Stimulated activated memory B cell treated with anti-CD40 and anti-IgM and Interleukin-4, amounts not matched to agents 10 μg/mL and 1 μg/mL and 100 μg/mL, for 72 hours (primary cell): Measurements from ENCODE around the gene NOP14.
A peak's percentile ranks its signal among the peaks of the same experiment; 100 is the strongest.

Source experiments
- ATAC-seq: fragments of 150-1000 bp; cut with Tn5 transposase; 2 replicates; pipeline ENCODE4 v1.10.0; 2021
- H3K27ac Mint-ChIP-seq: one replicate; pipeline ENCODE4 v1.8.0; 2022; ENCODE audit warnings: mild to moderate bottlenecking, mixed read lengths
- H3K27me3 Mint-ChIP-seq: one replicate; pipeline ENCODE4 v1.8.0; 2022; ENCODE audit warnings: mixed read lengths
- H3K36me3 Mint-ChIP-seq: one replicate; pipeline ENCODE4 v1.8.0; 2022; ENCODE audit warnings: mixed read lengths
- H3K4me1 Mint-ChIP-seq: one replicate; pipeline ENCODE4 v1.8.0; 2022; ENCODE audit warnings: mixed read lengths
- H3K4me3 Mint-ChIP-seq: one replicate; pipeline ENCODE4 v1.8.0; 2022; ENCODE audit warnings: mild to moderate bottlenecking, moderate library complexity, mixed read lengths
- H3K9me3 Mint-ChIP-seq: one replicate; pipeline ENCODE4 v1.8.0; 2022; ENCODE audit warnings: mixed read lengths

The NOP14 gene

DNA sequence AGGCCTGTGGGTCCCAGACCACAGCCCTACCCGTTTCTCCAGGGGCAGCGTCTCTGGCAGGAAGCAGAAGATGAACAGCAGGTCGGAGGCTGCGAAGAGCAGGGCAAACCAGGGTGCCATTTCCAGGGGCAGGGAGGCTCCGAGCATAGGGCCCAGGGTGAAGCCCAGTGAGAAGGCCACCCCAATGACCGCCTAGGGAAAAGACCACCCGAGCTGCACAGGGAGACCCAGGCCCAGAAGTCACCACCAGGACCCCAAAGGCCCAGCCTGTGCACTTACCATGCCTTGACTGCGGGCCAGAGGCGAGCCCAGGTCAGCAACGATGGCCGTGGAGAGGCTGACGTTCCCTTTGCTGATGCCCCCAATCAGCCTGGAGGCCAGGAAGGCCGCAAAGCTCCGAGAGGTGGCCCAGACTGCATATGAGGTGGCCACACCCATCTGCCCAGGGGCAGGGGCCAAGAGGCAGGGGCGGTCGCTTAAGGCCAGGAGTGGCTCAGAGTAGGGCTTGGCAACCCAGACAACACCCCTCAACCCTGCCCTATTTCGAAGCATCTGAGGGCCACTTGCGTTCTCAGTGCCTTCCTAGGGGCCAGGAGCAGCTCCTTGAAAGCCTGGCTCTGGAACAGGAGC is 30.8 kb downstream of the NOP14 start:
- peaks cover 46% of the 10 kb centered on the region for H3K36me3 Mint-ChIP-seq
- peak overlapping the region; percentile 86 for H3K27ac Mint-ChIP-seq
- peak overlapping the region; percentile 97 for H3K4me3 Mint-ChIP-seq
- no peaks in the 10 kb centered on the region for H3K27me3 Mint-ChIP-seq
- H3K9me3 Mint-ChIP-seq = no peaks in the 10 kb centered on the region
- peaks cover 58% of the 10 kb centered on the region for H3K4me1 Mint-ChIP-seq
- no peak for ATAC-seq

- peak; percentile 80 for ATAC-seq
- Mint-ChIP-seq H3K27ac (peak overlapping the region; percentile 86), H3K4me1 (peaks cover 52% of the 10 kb centered on the region), H3K9me3 (no peaks in the 10 kb centered on the region), H3K36me3 (peaks cover 46% of the 10 kb centered on the region), H3K4me3 (peak overlapping the region; percentile 97), H3K27me3 (no peaks in the 10 kb centered on the region)
These were observed 31.5 kb downstream of the NOP14 start for GRCh38 chr4:2931512-2932301.

DNA sequence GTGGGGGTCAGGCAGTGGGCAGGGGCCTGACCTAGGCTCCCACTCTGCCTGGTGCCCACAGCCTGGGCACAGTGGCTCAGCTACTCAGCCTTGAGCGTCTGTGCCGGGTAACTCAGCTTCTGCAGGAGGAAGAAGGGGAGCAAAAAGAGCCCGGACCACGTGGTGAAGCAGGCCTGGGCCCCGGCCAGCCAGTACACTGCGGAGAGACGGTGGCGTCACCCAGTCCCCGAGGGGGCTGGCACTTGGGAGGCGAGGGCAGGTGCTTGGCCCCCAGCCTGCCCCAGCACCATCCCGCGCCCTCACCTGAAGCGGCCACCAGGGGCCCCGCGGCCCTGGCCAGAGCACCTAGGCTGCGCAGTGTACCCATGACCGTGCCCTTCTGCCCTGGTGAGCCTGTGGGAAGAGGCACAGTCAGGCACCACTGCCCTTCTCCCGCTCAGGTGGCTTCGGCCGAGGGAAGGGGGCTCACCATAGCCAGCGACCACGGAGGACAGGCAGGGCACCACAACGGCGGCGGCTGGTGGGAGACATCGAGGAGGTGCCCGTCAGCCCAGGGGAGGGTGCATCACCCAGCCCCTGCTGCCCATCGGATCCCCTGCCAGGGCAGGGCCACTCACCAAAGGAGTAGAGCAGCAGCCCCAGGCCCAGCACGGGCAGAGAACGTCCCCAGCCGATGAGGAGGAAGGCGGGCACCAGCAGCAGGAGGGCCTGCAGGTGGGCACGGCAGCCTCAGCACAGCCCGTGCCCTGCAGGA is 32.3 kb downstream of the NOP14 start:
- peak overlapping the region; percentile 97 for H3K4me3 Mint-ChIP-seq
- ATAC-seq = no peak
- H3K4me1 Mint-ChIP-seq = peaks cover 48% of the 10 kb centered on the region
- no peaks in the 10 kb centered on the region for H3K9me3 Mint-ChIP-seq
- H3K27ac Mint-ChIP-seq = peak overlapping the region; percentile 86
- H3K36me3 Mint-ChIP-seq = peaks cover 53% of the 10 kb centered on the region
- no peaks in the 10 kb centered on the region for H3K27me3 Mint-ChIP-seq

- ATAC-seq = no peak
- peaks cover 57% of the 10 kb centered on the region for H3K36me3 Mint-ChIP-seq
- peak overlapping the region; percentile 86 for H3K27ac Mint-ChIP-seq
- H3K4me3 Mint-ChIP-seq = no peak overlapping the region
- H3K9me3 Mint-ChIP-seq = no peaks in the 10 kb centered on the region
- peaks cover 42% of the 10 kb centered on the region for H3K4me1 Mint-ChIP-seq
- no peaks in the 10 kb centered on the region for H3K27me3 Mint-ChIP-seq
These were observed 33.0 kb downstream of the NOP14 start for GRCh38 chr4:2930135-2930757.

DNA sequence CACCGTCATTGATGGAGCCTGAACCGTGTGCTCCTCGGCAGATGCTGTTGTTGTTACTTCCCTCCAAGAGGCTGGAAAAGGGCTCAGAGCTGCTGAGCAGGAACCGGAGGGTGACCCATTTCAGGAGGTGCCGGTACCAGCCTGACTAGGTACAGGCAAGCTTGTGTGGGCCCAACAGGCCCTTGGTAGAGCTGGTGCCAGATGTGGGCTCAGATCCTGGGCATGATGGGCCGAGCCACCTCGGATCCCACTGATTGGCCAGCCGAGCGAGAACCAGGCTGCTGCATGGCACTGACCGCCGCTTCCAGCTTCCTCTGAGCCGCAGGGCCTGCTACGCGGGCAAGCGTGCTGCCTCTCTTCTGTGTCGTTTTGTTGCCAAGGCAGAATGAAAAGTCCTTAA is 33.7 kb downstream of the NOP14 start:
- Mint-ChIP-seq H3K27ac (peak overlapping the region; percentile 22), H3K4me3 (no peak overlapping the region), H3K27me3 (no peaks in the 10 kb centered on the region), H3K9me3 (no peaks in the 10 kb centered on the region), H3K4me1 (peaks cover 41% of the 10 kb centered on the region), H3K36me3 (peaks cover 65% of the 10 kb centered on the region)
- ATAC-seq = no peak

- Mint-ChIP-seq H3K4me3 (no peak overlapping the region), H3K27ac (peak overlapping the region; percentile 22), H3K4me1 (peaks cover 45% of the 10 kb centered on the region), H3K36me3 (peaks cover 70% of the 10 kb centered on the region), H3K9me3 (no peaks in the 10 kb centered on the region), H3K27me3 (no peaks in the 10 kb centered on the region)
- ATAC-seq = no peak
These were observed 34.7 kb downstream of the NOP14 start for GRCh38 chr4:2928242-2929176.

DNA sequence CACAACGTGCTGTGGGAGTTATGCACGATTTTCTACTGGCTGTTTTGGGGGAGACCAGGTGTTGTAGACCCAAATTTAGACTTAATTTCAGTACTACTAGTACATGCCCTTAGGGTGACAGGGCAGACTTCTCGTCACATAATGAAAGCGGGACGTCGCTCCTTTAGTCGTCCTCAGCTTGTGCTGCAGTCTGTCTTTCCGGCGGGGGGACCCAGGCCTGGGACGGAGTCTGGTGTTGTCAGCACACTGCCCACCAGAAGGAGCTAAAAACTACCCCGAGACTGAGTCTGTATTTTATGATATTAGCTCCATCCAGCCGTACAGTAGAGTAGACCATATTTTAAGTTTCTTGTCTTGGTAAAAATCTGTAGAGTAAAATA is 35.5 kb downstream of the NOP14 start:
- H3K9me3 Mint-ChIP-seq = no peaks in the 10 kb centered on the region
- H3K4me1 Mint-ChIP-seq = peaks cover 45% of the 10 kb centered on the region
- no peak overlapping the region for H3K4me3 Mint-ChIP-seq
- no peaks in the 10 kb centered on the region for H3K27me3 Mint-ChIP-seq
- ATAC-seq = no peak
- no peak overlapping the region for H3K27ac Mint-ChIP-seq
- H3K36me3 Mint-ChIP-seq = peaks cover 66% of the 10 kb centered on the region

DNA sequence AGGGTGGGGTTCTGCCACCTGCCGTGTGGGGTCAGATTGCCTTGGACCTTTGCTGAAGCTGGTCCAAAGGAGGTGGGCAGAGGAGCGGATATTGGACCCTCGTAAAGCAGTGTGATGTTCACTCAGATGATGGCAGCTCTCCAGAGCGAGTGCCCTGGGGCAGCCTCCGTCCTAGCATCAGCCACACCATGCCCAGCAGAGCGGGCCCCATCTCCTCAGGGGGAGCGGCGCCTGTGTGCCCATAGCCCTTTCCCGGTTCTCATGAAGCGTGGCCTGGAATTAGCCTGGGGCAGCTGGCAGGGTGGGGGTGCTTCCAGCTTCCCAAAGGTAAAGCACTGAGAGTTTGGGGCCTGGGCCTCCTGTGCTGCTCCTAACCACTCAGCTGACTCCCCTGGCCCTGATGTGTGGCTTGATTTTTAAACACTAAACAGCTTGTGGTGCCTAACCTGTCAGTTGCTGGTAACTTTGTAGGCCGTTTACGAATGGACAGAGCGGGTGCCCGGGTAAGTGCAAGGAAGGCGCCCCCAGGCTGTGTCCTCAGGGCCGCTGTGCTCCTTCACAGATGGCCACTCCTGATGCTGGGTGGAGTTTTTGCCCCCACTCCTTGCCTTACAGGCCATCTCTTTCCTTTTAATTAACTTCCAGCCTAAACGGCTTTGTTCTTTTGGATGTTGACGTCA is 36.0 kb downstream of the NOP14 start:
- no peak for ATAC-seq
- Mint-ChIP-seq H3K36me3 (peaks cover 69% of the 10 kb centered on the region), H3K27me3 (no peaks in the 10 kb centered on the region), H3K4me3 (no peak overlapping the region), H3K4me1 (peaks cover 45% of the 10 kb centered on the region), H3K9me3 (no peaks in the 10 kb centered on the region), H3K27ac (peak overlapping the region; percentile 68)

DNA sequence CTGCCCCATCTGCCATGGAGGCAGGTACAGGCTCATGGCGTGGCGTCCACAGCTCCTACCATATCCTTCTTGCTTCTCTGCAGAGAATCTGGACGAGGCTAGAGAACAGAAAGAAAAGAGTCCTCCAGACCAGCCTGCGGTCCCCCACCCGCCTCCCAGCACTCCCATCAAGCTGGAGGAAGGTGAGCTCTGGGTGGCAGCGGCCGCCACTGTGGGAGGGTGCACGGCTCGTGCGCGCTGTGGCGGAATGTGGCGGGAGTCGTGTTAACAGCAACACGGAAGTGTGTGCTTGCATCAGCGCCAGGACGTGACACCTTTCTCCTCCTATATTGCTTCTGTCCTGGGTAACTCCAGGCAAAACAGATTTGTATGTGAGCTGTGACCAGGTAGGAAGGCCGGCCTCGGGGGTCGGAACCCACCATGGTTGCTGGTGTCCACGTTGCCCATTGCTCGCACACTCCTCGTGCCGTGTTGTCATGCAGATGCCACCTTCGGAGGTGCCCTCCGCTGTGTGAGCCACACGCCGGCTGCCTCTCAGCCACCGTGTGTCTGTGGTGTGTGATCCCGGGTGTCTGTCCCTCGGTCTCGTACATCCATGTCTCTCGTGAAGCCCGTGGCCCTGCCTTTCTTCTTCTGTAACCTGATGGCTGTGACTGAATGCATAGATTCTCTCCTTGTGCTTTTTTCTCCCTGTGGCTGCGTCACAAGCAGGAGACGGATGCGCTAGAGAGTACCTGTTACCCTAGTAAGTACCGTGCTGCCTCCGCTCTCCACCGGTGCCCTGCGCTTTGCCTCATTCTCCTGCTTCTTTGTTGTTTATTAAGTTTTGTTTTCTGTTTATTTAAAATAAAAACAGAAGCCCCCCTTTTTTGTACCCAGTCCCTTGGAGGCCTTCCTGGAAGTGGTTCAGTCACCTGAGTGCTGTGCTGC is 37.0 kb downstream of the NOP14 start:
- Mint-ChIP-seq H3K4me1 (peaks cover 45% of the 10 kb centered on the region), H3K27me3 (no peaks in the 10 kb centered on the region)

DNA sequence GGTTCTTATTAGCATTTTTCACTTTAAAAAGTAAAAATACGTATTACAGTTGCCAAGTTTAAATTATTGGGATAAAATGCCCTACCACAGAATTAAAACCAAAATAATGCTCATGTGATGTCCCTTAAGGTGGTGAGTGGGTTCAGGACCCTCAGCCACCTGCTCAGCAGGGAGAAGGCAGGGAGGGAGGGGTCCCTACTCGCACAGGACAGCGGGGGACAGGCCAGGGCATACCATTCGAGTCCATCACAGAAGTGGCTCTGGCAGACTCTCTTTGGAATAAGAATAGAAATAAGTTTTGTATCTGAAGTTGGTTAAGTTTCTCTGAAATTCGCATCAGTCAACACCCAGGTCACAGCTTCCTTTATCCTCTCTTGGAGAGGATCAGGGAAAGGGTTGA is 37.7 kb downstream of the NOP14 start:
- no peak for ATAC-seq
- Mint-ChIP-seq H3K27ac (no peak overlapping the region), H3K9me3 (no peaks in the 10 kb centered on the region), H3K27me3 (no peaks in the 10 kb centered on the region), H3K4me3 (no peak overlapping the region), H3K4me1 (peaks cover 45% of the 10 kb centered on the region), H3K36me3 (peaks cover 82% of the 10 kb centered on the region)

More for the DNA sequence above, 37.0 kb downstream of the NOP14 start:
- H3K9me3 Mint-ChIP-seq = no peaks in the 10 kb centered on the region
- no peak for ATAC-seq
- peak overlapping the region; percentile 68 for H3K27ac Mint-ChIP-seq
- H3K36me3 Mint-ChIP-seq = peaks cover 76% of the 10 kb centered on the region
- no peak overlapping the region for H3K4me3 Mint-ChIP-seq

DNA sequence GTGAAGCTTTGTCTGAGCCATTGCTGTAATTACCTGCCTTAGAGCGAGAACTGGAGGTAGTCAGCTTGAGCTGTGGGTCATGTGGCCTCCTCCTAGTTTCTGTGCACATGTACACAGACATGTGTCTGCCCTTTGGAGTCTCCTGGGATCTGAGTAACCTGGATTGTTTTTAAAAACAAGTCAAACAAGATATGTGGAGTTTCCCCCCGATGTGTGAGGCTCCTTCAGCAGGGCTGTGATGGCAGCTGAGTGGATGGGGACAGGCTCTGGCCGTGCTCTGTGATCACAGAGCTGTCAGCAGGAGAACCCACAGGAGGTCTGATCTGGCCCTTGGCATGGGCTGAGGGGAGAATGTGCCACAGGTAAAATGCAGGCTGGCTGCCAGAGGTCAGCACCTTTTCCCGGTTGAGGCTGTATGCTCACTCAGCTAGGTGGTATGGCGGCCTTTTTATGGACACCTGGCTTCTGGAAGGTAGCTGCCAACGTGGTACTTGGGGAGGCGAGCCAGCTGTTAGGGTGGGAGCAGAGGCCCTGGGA is 38.4 kb downstream of the NOP14 start:
- H3K27ac Mint-ChIP-seq = peak overlapping the region; percentile 30
- peaks cover under 1% of the 10 kb centered on the region for H3K9me3 Mint-ChIP-seq
- peaks cover 82% of the 10 kb centered on the region for H3K36me3 Mint-ChIP-seq
- H3K4me3 Mint-ChIP-seq = no peak overlapping the region
- peaks cover 46% of the 10 kb centered on the region for H3K4me1 Mint-ChIP-seq
- no peak for ATAC-seq
- no peaks in the 10 kb centered on the region for H3K27me3 Mint-ChIP-seq

- H3K4me3 Mint-ChIP-seq = no peak overlapping the region
- peak overlapping the region; percentile 30 for H3K27ac Mint-ChIP-seq
- H3K4me1 Mint-ChIP-seq = peaks cover 52% of the 10 kb centered on the region
- H3K9me3 Mint-ChIP-seq = peaks cover 5% of the 10 kb centered on the region
- peaks cover 84% of the 10 kb centered on the region for H3K36me3 Mint-ChIP-seq
- no peak for ATAC-seq
- no peaks in the 10 kb centered on the region for H3K27me3 Mint-ChIP-seq
These were observed 38.9 kb downstream of the NOP14 start for GRCh38 chr4:2924286-2924685.

GRCh38 chr4:2923668-2924173 is 39.5 kb downstream of the NOP14 start:
- ATAC-seq = no peak
- peaks cover 5% of the 10 kb centered on the region for H3K9me3 Mint-ChIP-seq
- H3K4me1 Mint-ChIP-seq = peaks cover 58% of the 10 kb centered on the region
- H3K27ac Mint-ChIP-seq = peak overlapping the region; percentile 72
- H3K4me3 Mint-ChIP-seq = peak overlapping the region; percentile 9
- H3K36me3 Mint-ChIP-seq = peaks cover 84% of the 10 kb centered on the region
- no peaks in the 10 kb centered on the region for H3K27me3 Mint-ChIP-seq
